ENCODE data around the gene AGR3.

AGR3 gene

DNA sequence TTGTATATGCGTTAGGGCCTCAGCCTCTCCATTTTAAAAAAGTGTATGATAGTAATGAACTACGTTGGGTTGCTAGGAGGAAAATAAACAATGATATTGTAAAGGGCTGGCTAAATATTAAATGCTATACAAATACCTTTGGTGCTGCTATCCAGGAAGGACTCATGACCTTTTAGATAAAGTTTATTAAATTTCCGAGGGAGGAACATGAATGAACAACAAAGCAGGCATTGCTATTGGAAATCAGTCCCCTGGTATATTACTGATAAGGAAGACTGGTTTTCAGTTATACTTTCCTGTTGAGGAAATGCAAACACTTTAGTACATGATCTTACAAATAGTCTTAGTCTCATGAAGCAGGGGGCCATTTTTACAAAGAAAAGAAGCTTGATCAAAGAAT lies 59.8 kb downstream of the AGR3 start:
- TF ChIP-seq, protein P1, sequence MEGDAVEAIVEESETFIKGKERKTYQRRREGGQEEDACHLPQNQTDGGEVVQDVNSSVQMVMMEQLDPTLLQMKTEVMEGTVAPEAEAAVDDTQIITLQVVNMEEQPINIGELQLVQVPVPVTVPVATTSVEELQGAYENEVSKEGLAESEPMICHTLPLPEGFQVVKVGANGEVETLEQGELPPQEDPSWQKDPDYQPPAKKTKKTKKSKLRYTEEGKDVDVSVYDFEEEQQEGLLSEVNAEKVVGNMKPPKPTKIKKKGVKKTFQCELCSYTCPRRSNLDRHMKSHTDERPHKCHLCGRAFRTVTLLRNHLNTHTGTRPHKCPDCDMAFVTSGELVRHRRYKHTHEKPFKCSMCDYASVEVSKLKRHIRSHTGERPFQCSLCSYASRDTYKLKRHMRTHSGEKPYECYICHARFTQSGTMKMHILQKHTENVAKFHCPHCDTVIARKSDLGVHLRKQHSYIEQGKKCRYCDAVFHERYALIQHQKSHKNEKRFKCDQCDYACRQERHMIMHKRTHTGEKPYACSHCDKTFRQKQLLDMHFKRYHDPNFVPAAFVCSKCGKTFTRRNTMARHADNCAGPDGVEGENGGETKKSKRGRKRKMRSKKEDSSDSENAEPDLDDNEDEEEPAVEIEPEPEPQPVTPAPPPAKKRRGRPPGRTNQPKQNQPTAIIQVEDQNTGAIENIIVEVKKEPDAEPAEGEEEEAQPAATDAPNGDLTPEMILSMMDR (IDR thresholded peaks at IDR 0.05; ENCODE audit: borderline replicate concordance, insufficient read depth, low read depth, low read length): no peak
- no peak overlapping the region for H3K4me3 ChIP-seq (ENCODE audit: low read depth, low read length)

DNA sequence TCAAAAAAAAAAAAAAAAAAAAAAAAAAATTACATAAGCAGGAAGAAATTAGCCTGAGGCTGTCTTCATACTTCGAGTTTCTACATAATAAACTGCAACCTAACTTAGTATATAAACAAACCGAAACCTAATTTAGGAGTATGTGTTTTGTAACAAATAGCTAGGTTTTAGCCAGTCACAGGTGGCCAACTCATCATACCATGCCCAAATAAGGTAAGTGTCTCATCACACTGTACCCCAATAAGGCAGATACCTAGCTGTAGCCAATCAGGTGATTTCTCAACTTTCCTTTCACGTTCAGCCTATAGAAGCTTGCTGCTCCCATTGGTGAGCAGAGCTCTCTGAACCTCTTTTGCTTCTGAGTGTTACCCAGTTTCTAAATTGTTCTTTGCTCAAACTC lies 63.1 kb downstream of the AGR3 start:
- TF ChIP-seq, protein P1 (IDR thresholded peaks at IDR 0.05; ENCODE audit: borderline replicate concordance, insufficient read depth, low read depth, low read length): no peak
- no peak overlapping the region for H3K4me3 ChIP-seq (ENCODE audit: low read depth, low read length)

DNA sequence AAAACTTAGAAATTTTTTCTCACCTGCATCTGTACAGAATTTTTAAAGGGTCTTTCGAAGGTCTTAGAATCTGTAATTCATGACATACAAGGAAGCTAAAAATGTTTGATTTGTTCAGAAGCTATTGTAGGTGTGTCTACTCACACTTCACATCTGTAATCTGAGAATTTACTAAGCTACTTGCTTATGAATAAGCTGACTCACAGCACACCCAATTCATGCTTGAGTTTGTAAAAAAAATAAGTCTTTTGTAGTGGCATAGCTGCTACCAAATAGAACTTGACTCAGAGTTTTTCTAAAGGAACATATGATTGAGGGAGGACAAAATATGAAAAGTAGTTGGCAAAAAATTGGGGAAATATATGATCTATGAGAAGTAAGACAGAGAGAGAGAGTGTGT lies 64.2 kb downstream of the AGR3 start:
- TF ChIP-seq, protein P1 (IDR thresholded peaks at IDR 0.05; ENCODE audit: borderline replicate concordance, insufficient read depth, low read depth, low read length): no peak
- no peak overlapping the region for H3K4me3 ChIP-seq (ENCODE audit: low read depth, low read length)

DNA sequence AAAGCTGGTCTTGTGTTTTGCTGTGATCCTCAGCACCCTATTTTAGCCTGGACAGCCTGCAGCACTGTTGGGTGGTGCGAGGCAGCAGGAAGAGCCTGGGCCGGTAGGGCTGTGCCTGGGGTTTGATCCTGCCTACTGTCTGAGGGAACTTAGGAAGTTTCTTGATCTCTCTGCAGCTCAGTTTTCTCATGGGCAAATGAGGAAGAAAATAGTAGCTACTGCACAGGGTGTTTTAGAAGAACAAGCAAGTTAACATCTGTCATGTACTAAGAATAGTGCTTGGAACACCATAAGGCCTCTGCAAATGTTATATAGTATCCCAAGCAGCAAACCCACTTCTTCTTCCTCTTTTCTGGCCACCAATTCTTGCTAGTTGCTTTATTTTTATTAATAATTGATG lies 65.0 kb downstream of the AGR3 start:
- TF ChIP-seq, protein P1 (IDR thresholded peaks at IDR 0.05; ENCODE audit: borderline replicate concordance, insufficient read depth, low read depth, low read length): no peak
- H3K4me3 ChIP-seq (ENCODE audit: low read depth, low read length): no peak overlapping the region

DNA sequence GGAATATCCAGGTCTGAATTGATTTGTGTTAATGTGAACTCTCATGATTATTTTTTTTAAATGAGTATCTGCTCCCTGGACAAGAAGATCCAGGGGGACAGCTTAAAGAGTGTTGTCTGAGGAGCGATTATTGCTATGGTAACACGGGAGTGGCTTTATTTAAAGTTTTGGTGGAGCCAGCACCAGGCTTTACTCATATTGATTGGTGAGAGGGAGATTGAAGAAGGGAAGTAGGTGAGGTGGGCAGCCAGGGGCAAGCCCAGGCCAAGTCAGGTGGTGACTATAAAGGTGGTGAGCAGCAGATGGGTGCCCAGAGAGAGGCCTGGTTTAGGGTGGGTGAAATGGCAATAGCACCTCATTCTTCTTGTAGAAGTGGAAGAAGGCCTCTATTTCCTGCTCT lies 66.8 kb downstream of the AGR3 start:
- TF ChIP-seq, protein P1 (IDR thresholded peaks at IDR 0.05; ENCODE audit: borderline replicate concordance, insufficient read depth, low read depth, low read length): no peak
- H3K4me3 ChIP-seq (ENCODE audit: low read depth, low read length): no peak overlapping the region

DNA sequence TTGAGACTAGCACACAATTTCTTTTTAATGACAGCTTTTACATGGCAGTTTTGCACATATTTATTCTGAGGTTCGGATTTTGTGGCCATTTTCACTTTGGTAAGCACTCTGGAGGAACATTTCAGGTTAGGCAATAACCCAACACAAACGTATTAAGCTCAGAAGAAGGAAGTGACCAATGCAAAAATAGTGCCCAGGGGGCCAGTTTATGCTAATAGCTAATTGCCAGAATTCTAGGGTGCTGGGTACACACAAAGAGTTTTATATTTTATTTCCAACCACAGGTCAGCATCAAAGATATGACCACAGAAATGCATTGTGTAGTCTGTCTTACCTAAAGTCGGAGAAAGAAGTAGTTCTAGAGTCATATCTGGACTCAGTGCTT lies 68.6 kb downstream of the AGR3 start:
- no peak overlapping the region for H3K4me3 ChIP-seq (ENCODE audit: low read depth, low read length)
- TF ChIP-seq, protein P1 (IDR thresholded peaks at IDR 0.05; ENCODE audit: borderline replicate concordance, insufficient read depth, low read depth, low read length): no peak

GRCh38 chr7:16812542-16813231 lies 69.1 kb downstream of the AGR3 start:
- no peak overlapping the region for H3K4me3 ChIP-seq (ENCODE audit: low read depth, low read length)
- TF ChIP-seq, protein P1 (IDR thresholded peaks at IDR 0.05; ENCODE audit: borderline replicate concordance, insufficient read depth, low read depth, low read length): no peak
